ENCODE measurements around the gene KCTD15.

DNA sequence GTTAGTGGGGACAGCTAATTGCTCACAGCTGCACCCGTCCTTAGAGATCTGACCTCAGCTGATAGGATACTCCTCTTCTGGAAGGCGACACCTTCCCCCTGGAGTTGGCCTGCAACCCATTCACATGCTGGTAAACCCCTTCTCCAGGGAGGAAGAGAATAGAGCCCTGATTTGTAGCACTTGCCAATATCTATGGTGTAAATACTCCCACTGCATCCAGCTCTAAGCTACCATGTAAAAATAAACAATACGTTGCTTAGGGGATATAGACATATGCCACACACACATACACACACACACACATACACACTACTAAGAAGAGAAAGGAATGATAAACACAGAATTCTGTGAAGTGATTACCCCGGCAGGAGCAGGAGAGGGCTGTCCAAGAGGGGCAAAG lies 49.4 kb upstream of the KCTD15 start:
- TF ChIP-seq, protein P1, sequence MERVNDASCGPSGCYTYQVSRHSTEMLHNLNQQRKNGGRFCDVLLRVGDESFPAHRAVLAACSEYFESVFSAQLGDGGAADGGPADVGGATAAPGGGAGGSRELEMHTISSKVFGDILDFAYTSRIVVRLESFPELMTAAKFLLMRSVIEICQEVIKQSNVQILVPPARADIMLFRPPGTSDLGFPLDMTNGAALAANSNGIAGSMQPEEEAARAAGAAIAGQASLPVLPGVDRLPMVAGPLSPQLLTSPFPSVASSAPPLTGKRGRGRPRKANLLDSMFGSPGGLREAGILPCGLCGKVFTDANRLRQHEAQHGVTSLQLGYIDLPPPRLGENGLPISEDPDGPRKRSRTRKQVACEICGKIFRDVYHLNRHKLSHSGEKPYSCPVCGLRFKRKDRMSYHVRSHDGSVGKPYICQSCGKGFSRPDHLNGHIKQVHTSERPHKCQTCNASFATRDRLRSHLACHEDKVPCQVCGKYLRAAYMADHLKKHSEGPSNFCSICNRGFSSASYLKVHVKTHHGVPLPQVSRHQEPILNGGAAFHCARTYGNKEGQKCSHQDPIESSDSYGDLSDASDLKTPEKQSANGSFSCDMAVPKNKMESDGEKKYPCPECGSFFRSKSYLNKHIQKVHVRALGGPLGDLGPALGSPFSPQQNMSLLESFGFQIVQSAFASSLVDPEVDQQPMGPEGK (CRISPR knock-in tag; IDR thresholded peaks at IDR 0.05; ENCODE audit: borderline replicate concordance) = no peak
- TF ChIP-seq ARNTL (CRISPR knock-in tag; IDR thresholded peaks at IDR 0.05; ENCODE audit: borderline replicate concordance, low read depth) = no peak
